Trophoblast cell (in vitro differentiated cells and primary cell): ENCODE data around the gene GNPTAB.

Source experiments
- DNase-seq, 2 donors: peaks; one replicate each; pipeline ENCODE4 v3.0.0-alpha.2; 2016
- H2AFZ ChIP-seq: 2 replicates; pipeline ENCODE4 v1.6.1; 2013; ENCODE audit warnings: low read length, moderate library complexity, mild to moderate bottlenecking; ENCODE audit not compliant: insufficient read depth, poor library complexity
- H2AK5ac ChIP-seq: 2 replicates; pipeline ENCODE4 v1.6.1; 2013; ENCODE audit warnings: mild to moderate bottlenecking, low read length
- H2BK120ac ChIP-seq: 2 replicates; pipeline ENCODE4 v1.6.1; 2013; ENCODE audit warnings: low read length, mild to moderate bottlenecking, moderate library complexity; ENCODE audit not compliant: insufficient read depth, poor library complexity
- H2BK12ac ChIP-seq: 2 replicates; pipeline ENCODE4 v1.6.1; 2013; ENCODE audit warnings: mild to moderate bottlenecking, low read length, moderate library complexity
- H2BK5ac ChIP-seq: 2 replicates; pipeline ENCODE4 v1.6.1; 2013; ENCODE audit warnings: low read length, low read depth, moderate library complexity, mild to moderate bottlenecking; ENCODE audit not compliant: poor library complexity
- H3K14ac ChIP-seq: 2 replicates; pipeline ENCODE4 v1.6.1; 2013; ENCODE audit warnings: mild to moderate bottlenecking, low read length
- H3K18ac ChIP-seq: 2 replicates; pipeline ENCODE4 v1.6.1; 2013; ENCODE audit warnings: mild to moderate bottlenecking, low read length
- H3K23ac ChIP-seq: 2 replicates; pipeline ENCODE4 v1.6.1; 2013; ENCODE audit warnings: low read length
- H3K27ac ChIP-seq: 2 replicates; pipeline ENCODE4 v1.5.1; 2013; ENCODE audit warnings: low read depth, mild to moderate bottlenecking, inconsistent platforms, low read length, moderate library complexity
- H3K27me3 ChIP-seq: 2 replicates; pipeline ENCODE4 v1.6.1; 2013; ENCODE audit warnings: inconsistent platforms, mild to moderate bottlenecking, low read length, moderate library complexity; ENCODE audit not compliant: insufficient read depth
- H3K36me3 ChIP-seq, 2 experiments: 1 replicate in 1 of 2; 2 replicates in 1 of 2; pipeline ENCODE4 v1.6.1; 2013; ENCODE audit warnings: low read length in 2 of 2, mild to moderate bottlenecking in 2 of 2, moderate library complexity in 1 of 2; ENCODE audit not compliant: insufficient read depth in 2 of 2, control insufficient read depth in 1 of 2
- H3K4ac ChIP-seq: 2 replicates; pipeline ENCODE4 v1.6.1; 2013; ENCODE audit warnings: low read depth, mild to moderate bottlenecking, low read length, moderate library complexity
- H3K4me1 ChIP-seq, 2 experiments: 1 replicate in 1 of 2; 2 replicates in 1 of 2; pipeline ENCODE4 v1.6.1; 2013; ENCODE audit warnings: low read length in 2 of 2, mild to moderate bottlenecking in 2 of 2, moderate library complexity in 1 of 2; ENCODE audit not compliant: insufficient read depth in 2 of 2, control insufficient read depth in 1 of 2
- H3K4me2 ChIP-seq: 2 replicates; pipeline ENCODE4 v1.6.1; 2013; ENCODE audit warnings: inconsistent platforms, mild to moderate bottlenecking, low read length, moderate library complexity
- H3K4me3 ChIP-seq: 2 replicates; pipeline ENCODE4 v1.5.1; 2013; ENCODE audit warnings: mild to moderate bottlenecking, low read depth, low read length, inconsistent platforms
- H3K79me1 ChIP-seq: one replicate; pipeline ENCODE4 v1.6.1; 2013; ENCODE audit warnings: low read length
- H3K79me2 ChIP-seq: 2 replicates; pipeline ENCODE4 v1.6.1; 2013; ENCODE audit warnings: low read length, mild to moderate bottlenecking; ENCODE audit not compliant: control insufficient read depth, insufficient read depth, poor library complexity
- H3K9ac ChIP-seq: 2 replicates; pipeline ENCODE4 v1.6.1; 2013; ENCODE audit warnings: mild to moderate bottlenecking, low read length
- H3K9me3 ChIP-seq: 2 replicates; pipeline ENCODE4 v1.6.1; 2013; ENCODE audit warnings: low read depth, mild to moderate bottlenecking, control low read depth, inconsistent platforms, low read length; ENCODE audit not compliant: insufficient read depth
- H4K12ac ChIP-seq: 2 replicates; pipeline ENCODE4 v1.6.1; 2013; ENCODE audit warnings: low read depth, mild to moderate bottlenecking, low read length, moderate library complexity
- H4K8ac ChIP-seq: 2 replicates; pipeline ENCODE4 v1.6.1; 2013; ENCODE audit warnings: low read depth, mild to moderate bottlenecking, low read length, moderate library complexity
- H4K91ac ChIP-seq: one replicate; pipeline ENCODE4 v1.6.1; 2013; ENCODE audit warnings: low read depth, mild to moderate bottlenecking, low read length, moderate library complexity
- WGBS: extraction: QIAGEN DNeasy Blood & Tissue Kit; methylation state at CpG from one replicate; pipeline ENCODE4 v1.1.7; 2013; ENCODE audit warnings: missing lambda C conversion rate; ENCODE audit not compliant: insufficient read length, insufficient coverage; ENCODE audit errors: extremely low coverage; 5-methylcytosine and 5-hydroxymethylcytosine counted together

Gene GNPTAB

DNA sequence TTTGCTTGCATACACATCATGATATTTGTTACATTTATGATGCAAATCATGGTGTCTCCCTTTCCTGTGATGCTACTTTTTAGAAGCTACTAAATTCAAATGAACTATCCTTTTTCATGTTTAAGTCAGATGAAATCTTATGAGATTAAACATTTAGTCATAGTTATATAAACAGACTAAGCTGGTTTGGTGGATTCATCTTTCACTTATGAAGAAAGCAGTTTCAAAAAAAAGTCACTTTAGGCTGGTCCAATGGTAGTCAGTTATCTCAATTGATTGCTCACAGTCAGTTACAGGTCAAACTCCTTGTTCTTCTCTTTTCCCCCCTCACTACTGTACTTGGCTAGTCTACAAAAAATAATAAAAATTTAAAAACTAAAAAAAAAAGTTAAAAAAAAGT lies 111.2 kb downstream of the GNPTAB start:
- Histone ChIP-seq H2AFZ (no peak overlapping the region), H3K18ac (no peak overlapping the region), H4K12ac (no peak overlapping the region), H2BK12ac (no peak overlapping the region), H3K23ac (no peak overlapping the region), H3K4me2 (no peak overlapping the region), H3K27me3 (no peaks in the 10 kb centered on the region), H4K8ac (no peak overlapping the region), H3K27ac (no peak overlapping the region), H3K4me3 (no peak overlapping the region), H3K79me1 (no peaks in the 10 kb centered on the region), H2BK120ac (no peak overlapping the region), H3K14ac (no peak overlapping the region), H3K79me2 (no peaks in the 10 kb centered on the region), H2AK5ac (no peak overlapping the region), H3K9ac (no peak overlapping the region), H3K9me3 (no peaks in the 10 kb centered on the region), H4K91ac (no peak overlapping the region), H3K36me3 (peaks cover 0 to 1% of the 10 kb centered on the region in 2 experiments), H3K4ac (no peak overlapping the region), H2BK5ac (no peak overlapping the region), H3K4me1 (no peaks in the 10 kb centered on the region)
- no peak for DNase-seq

DNA sequence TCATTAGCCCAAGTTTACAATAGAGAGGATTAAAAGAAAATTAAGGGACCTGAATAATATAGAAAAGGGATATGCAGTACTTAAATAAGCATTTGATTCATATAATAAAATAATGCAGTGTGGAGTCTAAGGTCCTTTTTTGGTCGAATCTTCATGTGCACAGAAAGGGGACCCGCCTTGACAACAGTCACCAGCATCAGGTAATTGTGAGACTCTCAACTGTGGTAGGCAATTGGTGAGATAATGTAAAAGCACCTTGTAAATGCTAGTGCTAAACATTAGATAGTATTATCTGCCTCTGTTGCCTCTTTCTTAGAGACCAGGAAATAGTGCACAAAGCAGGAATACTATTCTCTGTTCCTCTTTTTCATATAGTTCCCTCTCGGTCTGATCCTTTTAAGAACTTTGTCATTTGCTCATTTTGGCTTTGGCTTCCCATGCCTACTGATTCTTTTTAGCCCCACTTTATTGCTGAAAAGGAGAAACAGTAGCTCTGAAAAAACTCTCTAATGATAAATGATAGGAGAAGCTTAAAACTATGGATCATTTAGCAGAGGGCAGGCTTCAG lies 115.8 kb downstream of the GNPTAB start:
- no CpG with 5 or more reads among the region's 3 CpGs for WGBS
- no peak overlapping the region for H3K4me2 ChIP-seq
- no peaks in the 10 kb centered on the region for H3K36me3 ChIP-seq
- H2AFZ ChIP-seq: no peak overlapping the region
- no peak overlapping the region for H4K8ac ChIP-seq
- H3K79me1 ChIP-seq: no peaks in the 10 kb centered on the region
- H2BK12ac ChIP-seq: no peak overlapping the region
- no peak overlapping the region for H3K23ac ChIP-seq
- H3K4ac ChIP-seq: no peak overlapping the region
- H4K91ac ChIP-seq: no peak overlapping the region
- no peak overlapping the region for H3K4me3 ChIP-seq
- H3K14ac ChIP-seq: no peak overlapping the region
- no peak overlapping the region for H2BK5ac ChIP-seq
- no peak overlapping the region for H4K12ac ChIP-seq
- no peaks in the 10 kb centered on the region for H3K79me2 ChIP-seq
- no peak for DNase-seq
- H3K9me3 ChIP-seq: no peaks in the 10 kb centered on the region
- no peak overlapping the region for H2AK5ac ChIP-seq
- H3K18ac ChIP-seq: no peak overlapping the region
- no peaks in the 10 kb centered on the region for H3K27me3 ChIP-seq
- no peak overlapping the region for H2BK120ac ChIP-seq
- H3K4me1 ChIP-seq: peaks cover 0 to 4% of the 10 kb centered on the region in 2 experiments
- no peak overlapping the region for H3K9ac ChIP-seq
- no peak overlapping the region for H3K27ac ChIP-seq

DNA sequence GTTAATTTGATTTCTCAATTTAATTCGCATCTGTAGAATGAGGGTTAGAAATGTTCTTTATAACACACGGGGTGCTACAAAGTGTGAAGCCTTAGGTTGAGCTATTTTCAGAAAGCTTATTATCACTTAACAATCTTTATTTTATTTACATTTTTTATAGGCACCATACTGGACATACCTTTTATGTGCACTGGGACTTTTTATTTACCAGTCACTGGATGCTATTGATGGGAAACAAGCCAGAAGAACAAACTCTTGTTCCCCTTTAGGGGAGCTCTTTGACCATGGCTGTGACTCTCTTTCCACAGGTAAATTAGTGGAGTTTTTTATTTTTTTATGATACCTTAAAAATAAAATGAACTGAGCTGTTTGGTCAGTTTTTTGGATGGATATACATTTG lies 116.8 kb downstream of the GNPTAB start:
- no peak overlapping the region for H3K4ac ChIP-seq
- H3K9me3 ChIP-seq: no peaks in the 10 kb centered on the region
- no peaks in the 10 kb centered on the region for H3K79me1 ChIP-seq
- H3K36me3 ChIP-seq: no peaks in the 10 kb centered on the region
- H4K8ac ChIP-seq: no peak overlapping the region
- DNase-seq: no peak
- H2BK5ac ChIP-seq: no peak overlapping the region
- H3K4me1 ChIP-seq: peaks cover 0 to 4% of the 10 kb centered on the region in 2 experiments
- H2BK12ac ChIP-seq: no peak overlapping the region
- no peak overlapping the region for H3K4me3 ChIP-seq
- no peak overlapping the region for H2AFZ ChIP-seq
- no peak overlapping the region for H3K27ac ChIP-seq
- no peak overlapping the region for H3K23ac ChIP-seq
- no peak overlapping the region for H3K14ac ChIP-seq
- H3K4me2 ChIP-seq: no peak overlapping the region
- no peak overlapping the region for H3K9ac ChIP-seq
- H3K27me3 ChIP-seq: no peaks in the 10 kb centered on the region
- H2AK5ac ChIP-seq: no peak overlapping the region
- no peak overlapping the region for H4K91ac ChIP-seq
- no peak overlapping the region for H4K12ac ChIP-seq
- WGBS: no CpG with 5 or more reads among the region's 2 CpGs
- H3K79me2 ChIP-seq: no peaks in the 10 kb centered on the region
- no peak overlapping the region for H3K18ac ChIP-seq
- no peak overlapping the region for H2BK120ac ChIP-seq

DNA sequence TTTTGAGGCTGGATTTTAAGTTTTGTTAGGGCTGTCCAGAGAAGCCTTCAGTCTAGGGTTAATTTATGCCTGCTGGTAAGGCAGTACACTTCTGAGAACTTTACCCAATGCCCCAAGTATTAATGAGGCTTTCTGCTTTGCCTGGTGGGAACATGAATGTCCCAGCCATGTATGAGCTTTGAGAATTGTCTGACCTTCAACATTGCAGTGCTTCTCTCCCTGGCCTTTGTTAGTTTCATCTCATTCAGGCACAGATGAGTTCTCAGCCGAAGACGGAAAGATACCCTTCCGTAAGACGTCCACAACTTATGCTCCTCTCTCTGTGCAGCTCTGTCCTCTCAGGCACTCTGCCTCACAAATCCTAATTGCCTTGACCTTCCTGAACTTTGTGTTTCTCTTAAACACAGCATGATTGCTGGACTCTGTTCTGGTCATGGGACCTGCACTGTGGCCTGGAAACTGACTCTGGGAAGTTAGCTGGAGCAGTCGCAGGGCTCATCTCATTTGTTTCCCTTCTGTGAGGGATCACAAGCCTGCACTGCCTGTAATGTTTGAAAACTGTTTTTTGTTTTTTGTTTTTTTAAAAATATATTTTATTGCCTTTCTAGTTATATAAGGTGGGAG lies 117.6 kb downstream of the GNPTAB start:
- WGBS: no CpG with 5 or more reads among the region's 5 CpGs
- H2BK120ac ChIP-seq: no peak overlapping the region
- no peak overlapping the region for H4K12ac ChIP-seq

More for the DNA sequence above, 117.6 kb downstream of the GNPTAB start:
- Histone ChIP-seq H3K27me3 (no peaks in the 10 kb centered on the region), H2BK12ac (no peak overlapping the region), H3K14ac (no peak overlapping the region), H3K4ac (no peak overlapping the region), H3K79me1 (no peaks in the 10 kb centered on the region), H2AFZ (peak overlapping the region; percentile 17), H3K4me1 (peaks cover 0 to 4% of the 10 kb centered on the region in 2 experiments), H3K27ac (no peak overlapping the region), H3K4me2 (peak overlapping the region; percentile 25), H3K9ac (no peak overlapping the region), H4K8ac (no peak overlapping the region), H3K23ac (no peak overlapping the region), H3K79me2 (no peaks in the 10 kb centered on the region), H4K91ac (no peak overlapping the region), H3K36me3 (no peaks in the 10 kb centered on the region), H2AK5ac (no peak overlapping the region), H3K4me3 (no peak overlapping the region), H2BK5ac (no peak overlapping the region), H3K18ac (no peak overlapping the region), H3K9me3 (no peaks in the 10 kb centered on the region)
- no peak for DNase-seq
